Measurements from ENCODE around the gene KCNQ1OT1. TPM values are rescaled to one million over a fixed set of nuclear protein-coding genes. Genes with fewer than 3 reads are reported as not detected.

Gene KCNQ1OT1
- total RNA-seq, 4 donors from 2014 or later = 0.66 to 2.5 (median 1.3) TPM

DNA sequence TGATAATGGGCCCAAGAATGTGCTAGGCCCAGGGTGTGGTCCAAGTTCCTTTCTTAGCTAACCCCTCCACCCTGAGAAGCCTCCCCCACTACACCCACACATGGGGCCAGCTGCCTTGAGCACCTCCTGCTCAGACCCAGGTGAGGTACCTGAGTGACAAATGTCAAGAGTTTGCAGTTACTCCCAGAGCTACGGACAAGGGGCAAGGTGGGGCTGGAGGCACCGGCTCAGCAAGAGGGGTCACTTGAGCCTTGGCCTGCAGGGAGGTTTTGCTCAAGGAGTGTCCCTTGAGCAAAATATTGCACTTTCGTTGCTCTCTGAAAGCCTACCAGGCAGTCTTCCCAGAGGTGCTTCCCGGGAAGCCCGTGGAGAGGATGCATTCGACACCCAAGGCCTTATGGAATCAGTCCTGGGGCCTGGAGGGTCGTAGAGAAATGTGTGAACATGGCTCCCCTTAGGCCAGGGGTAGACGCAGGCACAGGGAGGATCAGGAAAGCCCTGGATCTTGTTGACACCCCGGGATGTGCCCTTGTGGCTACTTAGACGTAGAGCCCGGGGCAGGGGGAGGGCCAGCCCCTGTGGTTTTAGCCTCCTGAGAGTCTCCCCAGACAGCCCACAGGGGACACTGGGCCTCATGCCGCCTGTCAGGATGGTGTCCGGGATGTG lies 140.8 kb downstream of the KCNQ1OT1 start:
- no peak overlapping the region for H3K27ac ChIP-seq (replicated peaks in 1 of 4)
- peaks cover 0 to 5% (median 0%) of the 10 kb centered on the region in 4 donors for H3K9me3 ChIP-seq
- no peaks in the 10 kb centered on the region for H3K36me3 ChIP-seq
- H3K27me3 ChIP-seq = no peaks in the 10 kb centered on the region
- H3K4me1 ChIP-seq = no peaks in the 10 kb centered on the region
- DNase-seq (ENCODE audit: extremely low spot score) = no peak
- 92% methylated on average over 5 of the region's 13 CpGs for WGBS
- H3K4me3 ChIP-seq = no peak overlapping the region
- intact Hi-C loops (cut with DNase I) = no loop called here
- no peak for TF ChIP-seq EP300 (IDR thresholded peaks at IDR 0.05)
- TF ChIP-seq POLR2A (IDR thresholded peaks at IDR 0.05; ENCODE audit: low read depth) = no peak
- TF ChIP-seq, protein P1, sequence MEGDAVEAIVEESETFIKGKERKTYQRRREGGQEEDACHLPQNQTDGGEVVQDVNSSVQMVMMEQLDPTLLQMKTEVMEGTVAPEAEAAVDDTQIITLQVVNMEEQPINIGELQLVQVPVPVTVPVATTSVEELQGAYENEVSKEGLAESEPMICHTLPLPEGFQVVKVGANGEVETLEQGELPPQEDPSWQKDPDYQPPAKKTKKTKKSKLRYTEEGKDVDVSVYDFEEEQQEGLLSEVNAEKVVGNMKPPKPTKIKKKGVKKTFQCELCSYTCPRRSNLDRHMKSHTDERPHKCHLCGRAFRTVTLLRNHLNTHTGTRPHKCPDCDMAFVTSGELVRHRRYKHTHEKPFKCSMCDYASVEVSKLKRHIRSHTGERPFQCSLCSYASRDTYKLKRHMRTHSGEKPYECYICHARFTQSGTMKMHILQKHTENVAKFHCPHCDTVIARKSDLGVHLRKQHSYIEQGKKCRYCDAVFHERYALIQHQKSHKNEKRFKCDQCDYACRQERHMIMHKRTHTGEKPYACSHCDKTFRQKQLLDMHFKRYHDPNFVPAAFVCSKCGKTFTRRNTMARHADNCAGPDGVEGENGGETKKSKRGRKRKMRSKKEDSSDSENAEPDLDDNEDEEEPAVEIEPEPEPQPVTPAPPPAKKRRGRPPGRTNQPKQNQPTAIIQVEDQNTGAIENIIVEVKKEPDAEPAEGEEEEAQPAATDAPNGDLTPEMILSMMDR (IDR thresholded peaks at IDR 0.05) = no peak
- no peak for TF ChIP-seq POLR2AphosphoS5 (IDR thresholded peaks at IDR 0.05)

DNA sequence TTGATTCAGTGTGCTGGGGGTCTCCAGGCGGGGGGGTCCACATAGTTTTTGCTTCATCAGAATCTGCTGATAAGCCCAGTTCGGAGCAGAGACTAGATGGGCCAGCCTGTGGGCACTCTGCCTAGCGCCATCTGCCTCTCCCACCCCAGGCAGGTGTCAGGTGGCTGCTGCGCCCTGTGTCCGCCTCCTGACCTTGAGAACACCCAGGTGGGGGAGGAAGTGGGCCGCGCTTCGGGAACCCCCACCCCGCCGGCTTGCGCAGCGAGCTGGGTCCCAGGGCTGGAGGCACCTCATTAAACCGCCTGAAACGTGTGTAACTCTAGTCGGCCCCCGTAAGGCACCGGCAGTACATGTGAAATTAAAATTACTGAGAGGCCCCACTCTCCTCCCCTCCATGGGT lies 141.4 kb downstream of the KCNQ1OT1 start:
- Histone ChIP-seq H3K4me3 (no peak overlapping the region), H3K27me3 (no peaks in the 10 kb centered on the region), H3K27ac (replicated peaks in 1 of 4) (no peak overlapping the region), H3K4me1 (no peaks in the 10 kb centered on the region), H3K9me3 (peaks cover 0 to 5% (median 0%) of the 10 kb centered on the region in 4 donors), H3K36me3 (no peaks in the 10 kb centered on the region)
- TF ChIP-seq, protein P1 (IDR thresholded peaks at IDR 0.05) = no peak
- no peak for TF ChIP-seq EP300 (IDR thresholded peaks at IDR 0.05)
- no peak for TF ChIP-seq POLR2AphosphoS5 (IDR thresholded peaks at IDR 0.05)
- no peak for TF ChIP-seq POLR2A (IDR thresholded peaks at IDR 0.05; ENCODE audit: low read depth)
- no peak for DNase-seq (ENCODE audit: extremely low spot score)
- WGBS = 100% methylated on average over 12 of the region's 17 CpGs
- intact Hi-C loops (cut with DNase I) = no loop called here

Small RNAs within 50 kb of the gene (small RNA-seq; reads per million reads assigned to genes)
- gene RF01947 (0 reads per million in 3 donors), gene RF01948 (0 reads per million in 3 donors), gene RF01950 (0 reads per million in 3 donors)

Other genes with a start within 250 kb of the KCNQ1OT1 start
- gene CDKN1C, start 185.8 kb upstream of the KCNQ1OT1 start, total RNA-seq = 100 to 1,000 TPM; 153 to 349 (median 186) TPM
- gene PHLDA2, start 229.4 kb upstream of the KCNQ1OT1 start, total RNA-seq = 1 to 10 TPM in 2 of 4 donors, under 1 TPM in 2; 0.83 to 2.3 (median 1.3) TPM